ENCODE results near the gene PAPPA. TPM values are rescaled to one million over a fixed set of nuclear protein-coding genes. Genes with fewer than 3 reads are reported as not detected.

PAPPA gene
- total RNA-seq, 1 donor from 2014 or later = 1.1 TPM

- ATAC-seq = no peak
- intact Hi-C loops (cut with DNase I) = loop anchor here (5.0 kb wide), 3 partner anchors 269 to 511 kb away; no protein-coding TSS in a partner anchor
- no peak for DNase-seq (ENCODE audit: missing footprints)
These were observed 2.4 kb upstream of the PAPPA start for GRCh38 chr9:116151199-116151598.

GRCh38 chr9:116151966-116152381 is 1.6 kb upstream of the PAPPA start:
- intact Hi-C loops (cut with DNase I) = loop anchor here (5.0 kb wide), 3 partner anchors 270 to 510 kb away; no protein-coding TSS in a partner anchor
- ATAC-seq = no peak
- DNase-seq (ENCODE audit: missing footprints) = no peak

GRCh38 chr9:116152390-116152789 is 1.2 kb upstream of the PAPPA start:
- intact Hi-C loops (cut with DNase I) = loop anchor here (5.0 kb wide), 3 partner anchors 270 to 510 kb away; no protein-coding TSS in a partner anchor
- no peak for DNase-seq (ENCODE audit: missing footprints)
- no peak for ATAC-seq

- intact Hi-C loops (cut with DNase I) = loop anchor here (5.0 kb wide), 3 partner anchors 271 to 509 kb away; no protein-coding TSS in a partner anchor
- no peak for DNase-seq (ENCODE audit: missing footprints)
- no peak for ATAC-seq
These were observed 438 bp upstream of the PAPPA start for GRCh38 chr9:116152941-116153764.

GRCh38 chr9:116154334-116154975 is 864 bp downstream of the PAPPA start:
- ATAC-seq (peak; percentile 7), DNase-seq (ENCODE audit: missing footprints) (no peak)
- intact Hi-C loops (cut with DNase I) = loop anchor here (5.0 kb wide), 3 partner anchors 272 to 508 kb away; no protein-coding TSS in a partner anchor

GRCh38 chr9:116154976-116155697 is 1.5 kb downstream of the PAPPA start:
- intact Hi-C loops (cut with DNase I) = loop anchor here (5.0 kb wide), 5 partner anchors 273 to 563 kb away; no protein-coding TSS in a partner anchor
- DNase-seq (ENCODE audit: missing footprints) (no peak), ATAC-seq (no peak)

- no peak for ATAC-seq
- intact Hi-C loops (cut with DNase I) = loop anchor here (2.0 to 5.0 kb wide), 3 partner anchors 417 to 563 kb away; no protein-coding TSS in a partner anchor
- no peak for DNase-seq (ENCODE audit: missing footprints)
These were observed 2.1 kb downstream of the PAPPA start for GRCh38 chr9:116155698-116156039.

- peak; percentile 83 for DNase-seq (ENCODE audit: missing footprints)
- ATAC-seq = peak; percentile 92
- intact Hi-C loops (cut with DNase I) = loop anchor here (2.0 to 5.0 kb wide), 3 partner anchors 416 to 564 kb away; no protein-coding TSS in a partner anchor
These were observed 3.2 kb downstream of the PAPPA start for GRCh38 chr9:116156621-116157314.

GRCh38 chr9:116157436-116158138 is 4.0 kb downstream of the PAPPA start:
- intact Hi-C loops (cut with DNase I) = loop anchor here (2.0 to 5.0 kb wide), 3 partner anchors 415 to 565 kb away; no protein-coding TSS in a partner anchor
- DNase-seq (ENCODE audit: missing footprints) = no peak
- no peak for ATAC-seq

- ATAC-seq (no peak), DNase-seq (ENCODE audit: missing footprints) (no peak)
- intact Hi-C loops (cut with DNase I) = loop anchor here (10.0 kb wide), 1 partner anchor 184 kb away; no protein-coding TSS in a partner anchor
These were observed 7.3 kb downstream of the PAPPA start for GRCh38 chr9:116160676-116161571.

- intact Hi-C loops (cut with DNase I) = loop anchor here (10.0 kb wide), 1 partner anchor 182 kb away; no protein-coding TSS in a partner anchor
- no peak for DNase-seq (ENCODE audit: missing footprints)
- no peak for ATAC-seq
These were observed 8.7 kb downstream of the PAPPA start for GRCh38 chr9:116162241-116162781.

GRCh38 chr9:116163293-116164055 is 9.9 kb downstream of the PAPPA start:
- intact Hi-C loops (cut with DNase I) = loop anchor here (10.0 kb wide), 1 partner anchor 181 kb away; no protein-coding TSS in a partner anchor
- no peak for DNase-seq (ENCODE audit: missing footprints)
- ATAC-seq = peak; percentile 38

GRCh38 chr9:116165912-116166311 is 12.3 kb downstream of the PAPPA start:
- intact Hi-C loops (cut with DNase I) = loop anchor here (10.0 kb wide), 1 partner anchor 179 kb away; no protein-coding TSS in a partner anchor
- ATAC-seq = no peak
- no peak for DNase-seq (ENCODE audit: missing footprints)

- ATAC-seq (no peak), DNase-seq (ENCODE audit: missing footprints) (no peak)
- intact Hi-C loops (cut with DNase I) = loop anchor here (10.0 kb wide), 1 partner anchor 178 kb away; no protein-coding TSS in a partner anchor
These were observed 13.1 kb downstream of the PAPPA start for GRCh38 chr9:116166713-116167112.

GRCh38 chr9:116168231-116168630 is 14.6 kb downstream of the PAPPA start:
- no peak for DNase-seq (ENCODE audit: missing footprints)
- ATAC-seq = no peak
- intact Hi-C loops (cut with DNase I) = loop anchor here (10.0 kb wide), 1 partner anchor 177 kb away; no protein-coding TSS in a partner anchor

Measured in Right ventricle myocardium inferior (tissue), 1 donor.